K562 (cell line): ENCODE data around the gene OR2W3. TPM values are rescaled to one million over a fixed set of nuclear protein-coding genes. Genes with fewer than 3 reads are reported as not detected.
A peak's percentile ranks its signal among the peaks of the same experiment; 100 is the strongest.

Experiments
- ATAC-seq: fragments of 200-7000 bp; cut with Tn5 transposase; 3 replicates; pipeline ENCODE4 v1.9.1; 2020; ENCODE audit warnings: moderate library complexity
- BruUV-seq: library from RNA; stranded (reverse); fragments of 400-500 nt; replicated peaks from 2 replicates; lab custom pipeline; 2021; lab: Mats Ljungman, UMichigan
- CTCF ChIA-PET: fragments of 300-600 bp; formaldehyde crosslinking; extraction: SDS; loops from one replicate; lab custom pipeline; 2021; ENCODE audit warnings: low intra/inter-chr PET ratio; lab: Yijun Ruan, JAX
- POLR2A ChIA-PET: fragments of 300-600, 350-650 bp; sonication (Branson Sonifier 250); formaldehyde crosslinking; extraction: SDS; loops from one replicate; lab custom pipeline; 2021; ENCODE audit warnings: antibody characterized with exemption, inconsistent platforms; lab: Yijun Ruan, JAX
- DNase-seq, 4 experiments: peaks; one replicate each; pipeline versions ENCODE4 v3.0.0 to v3.0.0-alpha.2; 2011 to 2018; ENCODE audit warnings: low spot score in 3 of 4, mixed read lengths in 3 of 4; ENCODE audit errors: extremely low read depth in 1 of 4
- FAIRE-seq: peaks from 2 replicates; lab custom pipeline; 2011; peaks lifted over from hg19 to GRCh38; lab: Jason Lieb, UNC
- H2AFZ ChIP-seq: 2 replicates; pipeline ENCODE4 v1.6.0; 2011; ENCODE audit warnings: low read depth, low read length, control low read depth, inconsistent platforms
- H3K27ac ChIP-seq: fragments of 200-600 bp; 3 replicates; pipeline ENCODE4 v1.8.0; 2011; ENCODE audit warnings: low read depth, mild to moderate bottlenecking, control low read depth, inconsistent platforms, low read length, moderate library complexity, mixed read lengths; ENCODE audit errors: extremely low read depth
- H3K27me3 ChIP-seq, 2 experiments: fragments of 300-600 bp in 1 of 2; 2 replicates in 1 of 2; 3 replicates in 1 of 2; pipeline versions ENCODE4 v1.6.0 to v1.8.0; 2011; ENCODE audit warnings: inconsistent platforms in 2 of 2, low read length in 2 of 2, mild to moderate bottlenecking in 1 of 2, mixed read lengths in 1 of 2, moderate library complexity in 1 of 2; ENCODE audit not compliant: control insufficient read depth in 2 of 2, insufficient read depth in 2 of 2
- H3K36me3 ChIP-seq: fragments of 300-600 bp; 3 replicates; pipeline ENCODE4 v1.8.0; 2011; ENCODE audit warnings: mild to moderate bottlenecking, low read length, inconsistent platforms; ENCODE audit not compliant: control insufficient read depth, insufficient read depth
- H3K4me1 ChIP-seq, 2 experiments: fragments of 200-600 bp in 1 of 2; replicated peaks in 1 of 2; 2 replicates in 1 of 2; 3 replicates in 1 of 2; pipeline versions ENCODE4 v1.5.1 to v1.8.0; 2011; ENCODE audit warnings: inconsistent platforms in 2 of 2, low read length in 2 of 2, mild to moderate bottlenecking in 1 of 2, mixed read lengths in 1 of 2, moderate library complexity in 1 of 2; ENCODE audit not compliant: control insufficient read depth in 2 of 2, insufficient read depth in 2 of 2
- H3K4me2 ChIP-seq: 2 replicates; pipeline ENCODE4 v1.6.1; 2011; ENCODE audit warnings: low read length, control low read depth, inconsistent platforms, mixed read lengths; ENCODE audit not compliant: insufficient read depth
- H3K4me3 ChIP-seq: fragments of 200-600 bp; sonication (generic), shearing (Covaris generic); 2 replicates; pipeline ENCODE4 v1.5.1; 2016; ENCODE audit warnings: control low read depth, inconsistent platforms
- H3K79me2 ChIP-seq: fragments of 200-600 bp; 3 replicates; pipeline ENCODE4 v1.8.0; 2011; ENCODE audit warnings: low read length, inconsistent platforms; ENCODE audit not compliant: control insufficient read depth, insufficient read depth
- H3K9ac ChIP-seq, 2 experiments: 2 replicates each; pipeline versions ENCODE4 v1.6.0 to v1.6.1; 2011; ENCODE audit warnings: low read depth in 2 of 2, low read length in 2 of 2, control low read depth in 1 of 2, inconsistent platforms in 1 of 2, mild to moderate bottlenecking in 1 of 2, mixed read lengths in 1 of 2; ENCODE audit not compliant: insufficient read depth in 1 of 2
- H3K9me1 ChIP-seq: one replicate; pipeline ENCODE4 v1.6.0; 2011; ENCODE audit warnings: inconsistent platforms, mild to moderate bottlenecking, low read length, moderate library complexity; ENCODE audit not compliant: control insufficient read depth, insufficient read depth
- H3K9me3 ChIP-seq: replicated peaks from 2 replicates; pipeline ENCODE4 v1.5.1; 2011; ENCODE audit warnings: low read depth, low read length, inconsistent platforms; ENCODE audit not compliant: control insufficient read depth, insufficient read depth
- H4K20me1 ChIP-seq: replicated peaks from 2 replicates; pipeline ENCODE4 v1.6.1; 2011; ENCODE audit warnings: low read length, inconsistent platforms, mixed read lengths; ENCODE audit not compliant: control insufficient read depth, insufficient read depth
- CHD2 ChIP-seq: IDR thresholded peaks from 2 replicates; pipeline ENCODE4 v1.6.1; 2011; ENCODE audit warnings: low read depth, low read length
- FOXA1 ChIP-seq: fragments of 450-650 bp; IDR thresholded peaks from 2 replicates; pipeline ENCODE4 v1.6.1; 2016; ENCODE audit warnings: mild to moderate bottlenecking, borderline replicate concordance
- MEIS2 ChIP-seq: fragments of 450-650 bp; IDR thresholded peaks from 2 replicates; pipeline ENCODE4 v1.6.1; 2014; ENCODE audit warnings: mild to moderate bottlenecking; ENCODE audit not compliant: partially characterized antibody
- NR2C2 ChIP-seq, 2 experiments: fragments of 200-800 bp in 1 of 2; sonication (Bioruptor generic) in 1 of 2; sonication (generic) in 1 of 2; formaldehyde crosslinking in 1 of 2; IDR thresholded peaks; 2 replicates each; pipeline versions ENCODE4 v1.6.1 to v1.8.0; 2016 to 2022; ENCODE audit warnings: mild to moderate bottlenecking in 1 of 2, missing compliant biosample characterization in 1 of 2, missing genetic modification characterization in 1 of 2, missing genetic modification reagents in 1 of 2
- NRF1 ChIP-seq, 2 experiments: fragments of 450-650 bp; IDR thresholded peaks in 1 of 2; conservative IDR thresholded peaks in 1 of 2; 2 replicates each; pipeline ENCODE4 v1.6.1; 2014; ENCODE audit warnings: mild to moderate bottlenecking in 2 of 2
- RFX1 ChIP-seq: fragments of 450-650 bp; IDR thresholded peaks from 2 replicates; pipeline ENCODE4 v1.6.1; 2016; ENCODE audit warnings: mild to moderate bottlenecking, moderate library complexity
- STAG1 ChIP-seq: sonication (generic); formaldehyde crosslinking; IDR thresholded peaks from 2 replicates; pipeline ENCODE4 v1.5.0; 2020; ENCODE audit warnings: missing genetic modification reagents, borderline replicate concordance
- TCF7L2 ChIP-seq: fragments of 150-350 bp; IDR thresholded peaks from 2 replicates; pipeline ENCODE4 v1.6.1; 2016; ENCODE audit warnings: low read depth, mild to moderate bottlenecking, low read length, moderate library complexity
- TRIM24 ChIP-seq, 2 experiments: fragments of 450-650 bp; IDR thresholded peaks; 2 replicates each; pipeline ENCODE4 v1.6.1; 2016
- ZFP30 ChIP-seq: fragments of 250-450 bp; sonication (Bioruptor Pico); IDR thresholded peaks from 2 replicates; pipeline ENCODE4 v1.8.0; 2022; ENCODE audit warnings: moderate library complexity, mild to moderate bottlenecking, inconsistent platforms, borderline replicate concordance
- ZNF431 ChIP-seq: sonication (generic); formaldehyde crosslinking; IDR thresholded peaks from 2 replicates; pipeline ENCODE4 v1.8.0; 2022; ENCODE audit warnings: mild to moderate bottlenecking, missing genetic modification reagents
- ZNF766 ChIP-seq: fragments of 200-800 bp; sonication (Bioruptor generic); conservative IDR thresholded peaks from 2 replicates; pipeline ENCODE4 v1.6.1; 2016; ENCODE audit warnings: missing genetic modification characterization, missing compliant biosample characterization
- WGBS: fragments of 100-300 bp; shearing (Covaris generic); methylation state at CpG from one replicate; pipeline ENCODE4 v1.1.6; 2016; ENCODE audit warnings: low coverage, mixed read lengths; ENCODE audit not compliant: insufficient coverage; ENCODE audit errors: missing lambda C conversion rate; 5-methylcytosine and 5-hydroxymethylcytosine counted together
- in situ Hi-C: fragments of 300-500 bp; cut with MboI; formaldehyde crosslinking; loops from 4 replicates; pipeline ENCODE4 v1.15.0; 2018; ENCODE audit warnings: inconsistent platforms, mixed read lengths
- intact Hi-C: fragments of 100-400 bp; cut with micrococcal nuclease; formaldehyde crosslinking; loops from 2 replicates; pipeline ENCODE4 v1.14.2; 2022
- polyA plus RNA-seq, 8 experiments: library from polyadenylated mRNA; depleted of rRNA in 4 of 8; stranded (reverse) in 5 of 8; unstranded in 3 of 8; fragments of >200 nt; fragmentation: Nextera tagmentation in 2 of 8; fragmentation: Illumina TruSeq in 1 of 8; extraction: Ambion mirVana in 2 of 8; extraction: Trizol in 1 of 8; gene quantifications; 2 replicates each; pipeline versions ENCODE4 v1.2.1 to v1.2.3, GENCODE V29; 2011 to 2014; ENCODE audit warnings: inconsistent platforms in 1 of 8, missing spikeins in 1 of 8
- total RNA-seq, 7 experiments: library from RNA; depleted of rRNA in 6 of 7; stranded (reverse); fragments of >200 nt in 6 of 7; fragmentation: Illumina TruSeq in 2 of 7; extraction: Trizol in 2 of 7; gene quantifications; 2 replicates each; pipeline versions ENCODE4 v1.2.1 to v1.2.3, GENCODE V29; 2011 to 2021; ENCODE audit warnings: low replicate concordance in 1 of 7
- TF ChIP-seq, protein P1 (sequence below): fragments of 450-650 bp; IDR thresholded peaks from 2 replicates; pipeline ENCODE4 v1.6.1; 2016
- TF ChIP-seq, protein P2 (sequence below): fragments of 450-650 bp; formaldehyde crosslinking; IDR thresholded peaks from 2 replicates; pipeline ENCODE4 v1.4.0; 2022; ENCODE audit warnings: missing genetic modification characterization
- TF ChIP-seq, protein P3 (sequence below): IDR thresholded peaks from 3 replicates; pipeline ENCODE4 v1.6.1; 2011; ENCODE audit warnings: borderline replicate concordance, mild to moderate bottlenecking, moderate library complexity; ENCODE audit not compliant: insufficient read length; ENCODE audit errors: extremely low read depth
- TF ChIP-seq, protein P4 (sequence below), 3 experiments: fragments of 200-800 bp in 1 of 3; sonication (Bioruptor generic) in 1 of 3; sonication (generic) in 1 of 3; formaldehyde crosslinking in 1 of 3; IDR thresholded peaks; 2 replicates each; pipeline versions ENCODE4 v1.6.1 to v1.8.0; 2016 to 2022; ENCODE audit warnings: mild to moderate bottlenecking in 2 of 3, missing compliant biosample characterization in 2 of 3, missing genetic modification characterization in 2 of 3, missing genetic modification reagents in 1 of 3

OR2W3 gene
- total and polyA plus RNA-seq, 9 of the 15 experiments (the other 6 are each of a cell fraction or from before 2014, with no cell fraction given), result 0.67 to 7.6 (median 3.7) TPM

DNA sequence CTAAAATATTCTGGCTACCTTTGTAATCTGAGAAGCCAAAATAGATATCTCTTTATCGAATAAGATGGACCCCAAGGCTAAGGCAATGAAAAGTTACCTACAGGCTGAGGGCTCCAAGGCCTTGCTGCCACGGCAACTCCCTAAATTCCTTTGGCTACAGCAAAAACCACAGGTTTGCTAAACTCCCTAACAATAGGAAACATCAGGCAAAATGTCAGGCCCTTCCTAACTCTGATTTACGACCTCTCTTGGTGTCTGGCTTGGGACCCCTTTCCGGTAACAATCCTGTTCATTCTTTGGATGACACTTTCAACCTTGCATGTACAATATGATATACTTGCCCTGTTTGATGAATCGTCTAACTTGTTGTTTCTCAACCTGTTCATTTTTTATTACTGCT is 13.4 kb downstream of the OR2W3 start:
- DNase-seq (no peak), ATAC-seq (no peak), FAIRE-seq (no peak)
- peaks cover 0 to 13% of the 10 kb centered on the region in 2 experiments; a peak in 3 of 5 replicates for H3K4me1 ChIP-seq
- POLR2A ChIA-PET, result no interaction called here
- H3K27me3 ChIP-seq, result no peaks in the 10 kb centered on the region
- H3K9me3 ChIP-seq, result peaks cover 5% of the 10 kb centered on the region
- H2AFZ ChIP-seq, result no peak overlapping the region
- intact Hi-C loops (no loop called here), in situ Hi-C loops (no loop called here)
- H3K4me3 ChIP-seq, result no peak overlapping the region
- no TSS peak for BruUV-seq
- H3K27ac ChIP-seq, result no peak overlapping the region
- 27% methylated on average over 5 of the region's 5 CpGs for WGBS
- H3K79me2 ChIP-seq, result no peaks in the 10 kb centered on the region
- CTCF ChIA-PET, result no interaction called here
- H4K20me1 ChIP-seq, result no peaks in the 10 kb centered on the region
- H3K9ac ChIP-seq, result no peak overlapping the region
- no peaks in the 10 kb centered on the region for H3K36me3 ChIP-seq
- H3K9me1 ChIP-seq, result no peaks in the 10 kb centered on the region
- no peak overlapping the region for H3K4me2 ChIP-seq
- TF ChIP-seq STAG1 (no peak), ZFP30 (CRISPR knock-in tag) (no peak), NRF1 (conservative IDR thresholded peaks at IDR 0.05 in 1 of 2, IDR thresholded peaks at IDR 0.05 in 1 of 2) (no peak), RFX1 (peak; percentile 21; the same call in 1 of the 2 replicates), TRIM24 (IDR thresholded peaks at IDR 0.05) (no peak), NR2C2 (CRISPR knock-in tag; IDR thresholded peaks at IDR 0.05) (no peak), NR2C2 (tag; IDR thresholded peaks at IDR 0.05) (no peak), MEIS2 (peak; percentile 29), ZNF766 (CRISPR knock-in tag) (no peak), CHD2 (no peak), ZNF431 (CRISPR knock-in tag) (no peak), TCF7L2 (no peak), FOXA1 (no peak)
- TF ChIP-seq, protein P1, sequence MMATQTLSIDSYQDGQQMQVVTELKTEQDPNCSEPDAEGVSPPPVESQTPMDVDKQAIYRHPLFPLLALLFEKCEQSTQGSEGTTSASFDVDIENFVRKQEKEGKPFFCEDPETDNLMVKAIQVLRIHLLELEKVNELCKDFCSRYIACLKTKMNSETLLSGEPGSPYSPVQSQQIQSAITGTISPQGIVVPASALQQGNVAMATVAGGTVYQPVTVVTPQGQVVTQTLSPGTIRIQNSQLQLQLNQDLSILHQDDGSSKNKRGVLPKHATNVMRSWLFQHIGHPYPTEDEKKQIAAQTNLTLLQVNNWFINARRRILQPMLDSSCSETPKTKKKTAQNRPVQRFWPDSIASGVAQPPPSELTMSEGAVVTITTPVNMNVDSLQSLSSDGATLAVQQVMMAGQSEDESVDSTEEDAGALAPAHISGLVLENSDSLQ, result peak; percentile 7; the same call in 1 of the 2 replicates
- TF ChIP-seq, protein P2, sequence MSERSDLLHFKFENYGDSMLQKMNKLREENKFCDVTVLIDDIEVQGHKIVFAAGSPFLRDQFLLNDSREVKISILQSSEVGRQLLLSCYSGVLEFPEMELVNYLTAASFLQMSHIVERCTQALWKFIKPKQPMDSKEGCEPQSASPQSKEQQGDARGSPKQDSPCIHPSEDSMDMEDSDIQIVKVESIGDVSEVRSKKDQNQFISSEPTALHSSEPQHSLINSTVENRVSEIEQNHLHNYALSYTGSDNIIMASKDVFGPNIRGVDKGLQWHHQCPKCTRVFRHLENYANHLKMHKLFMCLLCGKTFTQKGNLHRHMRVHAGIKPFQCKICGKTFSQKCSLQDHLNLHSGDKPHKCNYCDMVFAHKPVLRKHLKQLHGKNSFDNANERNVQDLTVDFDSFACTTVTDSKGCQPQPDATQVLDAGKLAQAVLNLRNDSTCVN (CRISPR knock-in tag), result no peak
- TF ChIP-seq, protein P3, sequence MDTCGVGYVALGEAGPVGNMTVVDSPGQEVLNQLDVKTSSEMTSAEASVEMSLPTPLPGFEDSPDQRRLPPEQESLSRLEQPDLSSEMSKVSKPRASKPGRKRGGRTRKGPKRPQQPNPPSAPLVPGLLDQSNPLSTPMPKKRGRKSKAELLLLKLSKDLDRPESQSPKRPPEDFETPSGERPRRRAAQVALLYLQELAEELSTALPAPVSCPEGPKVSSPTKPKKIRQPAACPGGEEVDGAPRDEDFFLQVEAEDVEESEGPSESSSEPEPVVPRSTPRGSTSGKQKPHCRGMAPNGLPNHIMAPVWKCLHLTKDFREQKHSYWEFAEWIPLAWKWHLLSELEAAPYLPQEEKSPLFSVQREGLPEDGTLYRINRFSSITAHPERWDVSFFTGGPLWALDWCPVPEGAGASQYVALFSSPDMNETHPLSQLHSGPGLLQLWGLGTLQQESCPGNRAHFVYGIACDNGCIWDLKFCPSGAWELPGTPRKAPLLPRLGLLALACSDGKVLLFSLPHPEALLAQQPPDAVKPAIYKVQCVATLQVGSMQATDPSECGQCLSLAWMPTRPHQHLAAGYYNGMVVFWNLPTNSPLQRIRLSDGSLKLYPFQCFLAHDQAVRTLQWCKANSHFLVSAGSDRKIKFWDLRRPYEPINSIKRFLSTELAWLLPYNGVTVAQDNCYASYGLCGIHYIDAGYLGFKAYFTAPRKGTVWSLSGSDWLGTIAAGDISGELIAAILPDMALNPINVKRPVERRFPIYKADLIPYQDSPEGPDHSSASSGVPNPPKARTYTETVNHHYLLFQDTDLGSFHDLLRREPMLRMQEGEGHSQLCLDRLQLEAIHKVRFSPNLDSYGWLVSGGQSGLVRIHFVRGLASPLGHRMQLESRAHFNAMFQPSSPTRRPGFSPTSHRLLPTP, result no peak
- TF ChIP-seq, protein P4, sequence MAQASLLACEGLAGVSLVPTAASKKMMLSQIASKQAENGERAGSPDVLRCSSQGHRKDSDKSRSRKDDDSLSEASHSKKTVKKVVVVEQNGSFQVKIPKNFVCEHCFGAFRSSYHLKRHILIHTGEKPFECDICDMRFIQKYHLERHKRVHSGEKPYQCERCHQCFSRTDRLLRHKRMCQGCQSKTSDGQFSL (CRISPR knock-in tag; IDR thresholded peaks at IDR 0.05), result no peak
- TF ChIP-seq, protein P4 (tag; IDR thresholded peaks at IDR 0.05), result no peak
